Upper lobe of right lung (tissue), 1 donor: ENCODE data around the gene VWDE. TPM values are rescaled to one million over a fixed set of nuclear protein-coding genes. Genes with fewer than 3 reads are reported as not detected.

Experiments used
- ATAC-seq: fragments of 200-7000 bp; cut with Tn5 transposase; one replicate; pipeline ENCODE4 v1.9.1; 2020; ENCODE audit warnings: mild to moderate bottlenecking, moderate library complexity
- DNase-seq: peaks from one replicate; pipeline ENCODE4 v3.0.0-alpha.2; 2020
- H3K27ac ChIP-seq: fragments of 200-600 bp; one replicate; pipeline ENCODE4 v1.8.0; 2022
- H3K27me3 ChIP-seq: fragments of 200-600 bp; one replicate; pipeline ENCODE4 v1.8.0; 2022; ENCODE audit warnings: mild to moderate bottlenecking
- H3K36me3 ChIP-seq: fragments of 200-600 bp; one replicate; pipeline ENCODE4 v1.8.0; 2022
- H3K4me1 ChIP-seq: fragments of 200-600 bp; one replicate; pipeline ENCODE4 v1.8.0; 2022
- H3K4me3 ChIP-seq: fragments of 200-600 bp; one replicate; pipeline ENCODE4 v1.8.0; 2022; ENCODE audit warnings: mild to moderate bottlenecking
- H3K9me3 ChIP-seq: fragments of 200-600 bp; one replicate; pipeline ENCODE4 v1.8.0; 2022
- intact Hi-C: fragments of 100-400 bp; cut with DNase I; formaldehyde crosslinking; loops from one replicate; pipeline ENCODE4 v1.11.0; 2022
- total RNA-seq: library from RNA; stranded (reverse); fragmentation: NEBNext Ultra II Directional; extraction: Animal tissue kit (Norgen Biotek cat#: 25700); gene quantifications from one replicate; pipeline ENCODE4 v1.2.1, GENCODE V29; 2021
- TF ChIP-seq, protein P1 (sequence below): fragments of 200-600 bp; IDR thresholded peaks from one replicate; pipeline ENCODE4 v1.8.0; 2022; ENCODE audit warnings: antibody characterized with exemption
- donor health status: DM: no; HTN: yes; CAD: no; lungs with severe emphysema.

VWDE gene
- total RNA-seq, 1 donor from 2014 or later, result 0.90 TPM

GRCh38 chr7:12423355-12423996 is 19.8 kb upstream of the VWDE start:
- Histone ChIP-seq H3K4me3 (no peak overlapping the region), H3K36me3 (no peaks in the 10 kb centered on the region), H3K27ac (no peak overlapping the region), H3K4me1 (no peaks in the 10 kb centered on the region), H3K9me3 (no peaks in the 10 kb centered on the region), H3K27me3 (no peaks in the 10 kb centered on the region)
- intact Hi-C loops, result no loop called here
- TF ChIP-seq, protein P1, sequence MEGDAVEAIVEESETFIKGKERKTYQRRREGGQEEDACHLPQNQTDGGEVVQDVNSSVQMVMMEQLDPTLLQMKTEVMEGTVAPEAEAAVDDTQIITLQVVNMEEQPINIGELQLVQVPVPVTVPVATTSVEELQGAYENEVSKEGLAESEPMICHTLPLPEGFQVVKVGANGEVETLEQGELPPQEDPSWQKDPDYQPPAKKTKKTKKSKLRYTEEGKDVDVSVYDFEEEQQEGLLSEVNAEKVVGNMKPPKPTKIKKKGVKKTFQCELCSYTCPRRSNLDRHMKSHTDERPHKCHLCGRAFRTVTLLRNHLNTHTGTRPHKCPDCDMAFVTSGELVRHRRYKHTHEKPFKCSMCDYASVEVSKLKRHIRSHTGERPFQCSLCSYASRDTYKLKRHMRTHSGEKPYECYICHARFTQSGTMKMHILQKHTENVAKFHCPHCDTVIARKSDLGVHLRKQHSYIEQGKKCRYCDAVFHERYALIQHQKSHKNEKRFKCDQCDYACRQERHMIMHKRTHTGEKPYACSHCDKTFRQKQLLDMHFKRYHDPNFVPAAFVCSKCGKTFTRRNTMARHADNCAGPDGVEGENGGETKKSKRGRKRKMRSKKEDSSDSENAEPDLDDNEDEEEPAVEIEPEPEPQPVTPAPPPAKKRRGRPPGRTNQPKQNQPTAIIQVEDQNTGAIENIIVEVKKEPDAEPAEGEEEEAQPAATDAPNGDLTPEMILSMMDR, result no peak
- ATAC-seq (no peak), DNase-seq (no peak)

DNA sequence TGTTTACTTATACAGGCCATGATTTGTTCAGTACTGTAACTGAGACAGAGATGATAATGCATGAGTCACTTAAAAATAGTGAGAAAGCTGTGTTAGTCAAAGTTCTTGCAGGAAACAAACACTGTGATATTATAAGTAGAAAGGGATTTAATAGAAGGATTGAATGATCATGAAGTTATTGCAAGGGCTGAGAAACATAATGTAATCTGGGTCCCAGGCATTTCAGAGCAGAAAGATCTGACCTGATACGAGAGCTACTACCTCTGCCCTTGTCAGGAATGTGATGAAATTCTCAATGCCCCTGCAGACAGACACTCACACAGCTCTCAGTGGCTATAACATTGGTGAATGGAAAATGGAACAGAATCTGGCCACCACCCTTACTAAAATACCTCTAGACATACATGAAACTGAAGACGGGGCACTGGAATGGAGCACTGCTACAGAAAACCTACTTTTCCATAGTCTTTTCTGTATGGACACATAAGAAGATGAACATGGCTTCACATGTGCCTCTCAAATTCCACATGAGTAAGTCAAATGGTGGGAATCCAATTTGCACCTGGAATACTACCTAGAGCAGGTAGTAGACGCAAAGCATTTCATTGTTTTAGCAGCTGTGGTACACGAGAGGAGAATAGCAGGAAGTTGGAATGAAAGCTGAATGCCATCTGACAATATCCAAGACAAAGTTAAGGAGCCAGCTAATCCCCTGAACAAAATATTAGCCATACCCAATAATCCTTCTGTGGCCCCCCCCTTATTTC is 19.1 kb upstream of the VWDE start:
- H3K4me3 ChIP-seq, result no peak overlapping the region
- intact Hi-C loops, result no loop called here
- no peaks in the 10 kb centered on the region for H3K36me3 ChIP-seq
- no peaks in the 10 kb centered on the region for H3K9me3 ChIP-seq
- H3K4me1 ChIP-seq, result no peaks in the 10 kb centered on the region
- DNase-seq (no peak), ATAC-seq (no peak)
- no peak overlapping the region for H3K27ac ChIP-seq
- H3K27me3 ChIP-seq, result no peaks in the 10 kb centered on the region
- TF ChIP-seq, protein P1, result no peak

GRCh38 chr7:12418452-12418851 is 14.8 kb upstream of the VWDE start:
- Histone ChIP-seq H3K4me3 (no peak overlapping the region), H3K27ac (no peak overlapping the region), H3K36me3 (no peaks in the 10 kb centered on the region), H3K4me1 (no peaks in the 10 kb centered on the region), H3K9me3 (no peaks in the 10 kb centered on the region), H3K27me3 (no peaks in the 10 kb centered on the region)
- ATAC-seq (no peak), DNase-seq (no peak)
- intact Hi-C loops, result no loop called here
- TF ChIP-seq, protein P1, result no peak

- no peak overlapping the region for H3K4me3 ChIP-seq
- no peaks in the 10 kb centered on the region for H3K9me3 ChIP-seq
- no peak for ATAC-seq
- H3K27me3 ChIP-seq, result no peaks in the 10 kb centered on the region
- TF ChIP-seq, protein P1, result no peak
- H3K27ac ChIP-seq, result no peak overlapping the region
- no peaks in the 10 kb centered on the region for H3K36me3 ChIP-seq
- no peaks in the 10 kb centered on the region for H3K4me1 ChIP-seq
- intact Hi-C loops, result no loop called here
- no peak for DNase-seq
Measured at GRCh38 chr7:12415072-12415471, 11.4 kb upstream of the VWDE start.

DNA sequence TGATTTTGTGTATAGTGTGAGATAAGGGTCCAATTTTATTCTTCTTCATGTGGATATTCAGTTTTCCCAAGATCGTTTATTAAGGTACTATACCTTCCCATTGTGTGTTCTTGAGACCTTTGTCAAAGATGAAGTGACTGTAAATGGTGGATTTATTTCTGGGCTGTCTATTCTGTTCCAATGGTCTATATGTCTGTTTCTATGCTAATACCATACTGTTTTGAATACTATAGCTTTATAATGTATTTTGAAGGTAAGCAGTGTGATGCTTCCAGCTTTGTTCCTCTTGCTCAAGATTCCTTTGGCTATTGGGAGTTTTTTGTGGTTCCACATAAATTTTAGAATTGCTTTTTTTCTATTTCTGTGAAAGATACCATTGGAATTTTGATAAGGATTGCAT is 8.7 kb upstream of the VWDE start:
- H3K4me3 ChIP-seq, result no peak overlapping the region
- H3K27me3 ChIP-seq, result no peaks in the 10 kb centered on the region
- DNase-seq (no peak), ATAC-seq (no peak)
- no peak overlapping the region for H3K27ac ChIP-seq
- H3K36me3 ChIP-seq, result no peaks in the 10 kb centered on the region
- no peaks in the 10 kb centered on the region for H3K9me3 ChIP-seq
- no peaks in the 10 kb centered on the region for H3K4me1 ChIP-seq
- TF ChIP-seq, protein P1, result no peak
- intact Hi-C loops, result no loop called here
